Stimulated activated naive CD8-positive, alpha-beta T cell treated with anti-CD3 and anti-CD28 coated beads, Interleukin-15, Interleukin-2, amounts not matched to agents 100 U/mL and 50 U/mL, for 24 hours (primary cell): ENCODE results near the gene TLCD3B.

Experiments
- ATAC-seq: fragments of 150-1000 bp; cut with Tn5 transposase; one replicate; pipeline ENCODE4 v1.10.0; 2021
- DNase-seq: peaks from one replicate; pipeline ENCODE4 v3.0.0; 2021

TLCD3B gene

GRCh38 chr16:30004811-30005242 lies 26.2 kb downstream of the TLCD3B start:
- DNase-seq (no peak), ATAC-seq (no peak)

GRCh38 chr16:30004424-30004776 lies 26.7 kb downstream of the TLCD3B start:
- ATAC-seq (no peak), DNase-seq (no peak)

GRCh38 chr16:30003670-30004423 lies 27.2 kb downstream of the TLCD3B start:
- ATAC-seq, result no peak
- no peak for DNase-seq

- DNase-seq (no peak), ATAC-seq (no peak)
These were observed 28.3 kb downstream of the TLCD3B start for GRCh38 chr16:30002614-30003346.

GRCh38 chr16:30000735-30001631 lies 30.1 kb downstream of the TLCD3B start:
- no peak for DNase-seq
- ATAC-seq, result no peak

GRCh38 chr16:29999605-30000004 lies 31.5 kb downstream of the TLCD3B start:
- DNase-seq (no peak), ATAC-seq (no peak)

GRCh38 chr16:29996766-29997250 lies 34.3 kb downstream of the TLCD3B start:
- DNase-seq, result no peak
- no peak for ATAC-seq

GRCh38 chr16:29995911-29996765 lies 34.9 kb downstream of the TLCD3B start, which contains the start of gene INO80E:
TSS of gene INO80E (plus strand) at chr16:29996241. CDS start at chr16:29996311, 70 bp downstream.
- ATAC-seq (peak; percentile 99), DNase-seq (peak; percentile 100)

- ATAC-seq (peak; percentile 47), DNase-seq (peak; percentile 92)
These were observed 35.7 kb downstream of the TLCD3B start, which contains the start of gene HIRIP3 for GRCh38 chr16:29995324-29995910. TSS of gene HIRIP3 (minus strand) at chr16:29995617. CDS start at chr16:29995605, 12 bp downstream.

GRCh38 chr16:29994600-29995323 lies 36.3 kb downstream of the TLCD3B start:
- ATAC-seq (peak; percentile 34), DNase-seq (peak; percentile 81)

GRCh38 chr16:29993903-29994599 lies 37.0 kb downstream of the TLCD3B start:
- no peak for DNase-seq
- ATAC-seq, result no peak

- DNase-seq (no peak), ATAC-seq (no peak)
These were observed 37.7 kb downstream of the TLCD3B start for GRCh38 chr16:29993191-29993902.

- ATAC-seq (no peak), DNase-seq (no peak)
These were observed 38.6 kb downstream of the TLCD3B start for GRCh38 chr16:29992344-29992967.

GRCh38 chr16:29991571-29991904 lies 39.5 kb downstream of the TLCD3B start:
- ATAC-seq (no peak), DNase-seq (no peak)

- ATAC-seq (no peak), DNase-seq (no peak)
These were observed 40.0 kb downstream of the TLCD3B start for GRCh38 chr16:29990883-29991570.

- no peak for DNase-seq
- no peak for ATAC-seq
These were observed 41.0 kb downstream of the TLCD3B start for GRCh38 chr16:29990034-29990433.

GRCh38 chr16:29989111-29989858 lies 41.8 kb downstream of the TLCD3B start:
- no peak for DNase-seq
- ATAC-seq, result no peak
